GM12873 (cell line): Measurements from ENCODE around the gene RNF31.
A peak's percentile ranks its signal among the peaks of the same experiment; 100 is the strongest.

Source experiments
- TF ChIP-seq, protein P1 (sequence below): IDR thresholded peaks from 2 replicates; pipeline ENCODE4 v1.5.1; 2012; ENCODE audit warnings: low read depth, mild to moderate bottlenecking, moderate library complexity, low read length, control low read depth; ENCODE audit not compliant: insufficient read depth; ENCODE audit errors: missing control alignments

RNF31 gene

DNA sequence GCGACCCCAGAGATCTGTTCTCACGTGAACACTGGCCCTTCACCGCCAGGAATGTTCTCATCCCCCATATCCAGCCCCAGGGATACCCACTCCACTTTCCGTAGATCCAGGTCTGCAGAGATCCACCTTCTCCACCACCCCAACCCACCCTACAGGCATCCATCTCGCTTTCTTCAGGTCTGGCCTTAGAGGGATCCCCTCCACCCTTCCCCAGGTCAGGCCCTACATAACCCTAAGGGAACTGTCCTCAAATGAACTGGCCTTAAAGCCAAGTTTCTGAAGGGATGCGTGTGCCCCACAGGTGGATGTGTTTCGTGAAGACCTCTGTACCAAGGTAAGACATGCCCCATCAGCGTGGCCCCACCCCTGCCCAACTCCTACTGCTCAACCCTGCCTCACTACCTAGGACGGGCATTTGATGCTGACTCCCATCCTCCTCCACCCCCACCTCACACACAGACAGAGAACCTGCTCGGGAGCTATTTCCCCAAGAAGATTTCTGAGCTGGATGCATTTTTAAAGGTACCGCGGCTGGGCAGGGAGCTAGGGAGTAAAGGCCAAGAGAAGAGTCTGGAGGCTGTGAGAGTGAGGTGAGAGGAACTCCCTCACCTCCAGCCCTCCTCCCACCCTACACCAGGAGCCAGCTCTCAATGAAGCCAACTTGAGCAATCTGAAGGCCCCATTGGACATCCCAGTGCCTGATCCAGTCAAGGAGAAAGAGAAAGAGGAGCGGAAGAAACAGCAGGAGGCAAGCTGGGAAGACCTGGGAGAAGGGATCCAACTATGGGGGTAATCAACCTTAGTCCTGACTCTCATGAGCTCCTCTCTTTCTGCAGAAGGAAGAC is 10.4 kb upstream of the RNF31 start:
- TF ChIP-seq, protein P1, sequence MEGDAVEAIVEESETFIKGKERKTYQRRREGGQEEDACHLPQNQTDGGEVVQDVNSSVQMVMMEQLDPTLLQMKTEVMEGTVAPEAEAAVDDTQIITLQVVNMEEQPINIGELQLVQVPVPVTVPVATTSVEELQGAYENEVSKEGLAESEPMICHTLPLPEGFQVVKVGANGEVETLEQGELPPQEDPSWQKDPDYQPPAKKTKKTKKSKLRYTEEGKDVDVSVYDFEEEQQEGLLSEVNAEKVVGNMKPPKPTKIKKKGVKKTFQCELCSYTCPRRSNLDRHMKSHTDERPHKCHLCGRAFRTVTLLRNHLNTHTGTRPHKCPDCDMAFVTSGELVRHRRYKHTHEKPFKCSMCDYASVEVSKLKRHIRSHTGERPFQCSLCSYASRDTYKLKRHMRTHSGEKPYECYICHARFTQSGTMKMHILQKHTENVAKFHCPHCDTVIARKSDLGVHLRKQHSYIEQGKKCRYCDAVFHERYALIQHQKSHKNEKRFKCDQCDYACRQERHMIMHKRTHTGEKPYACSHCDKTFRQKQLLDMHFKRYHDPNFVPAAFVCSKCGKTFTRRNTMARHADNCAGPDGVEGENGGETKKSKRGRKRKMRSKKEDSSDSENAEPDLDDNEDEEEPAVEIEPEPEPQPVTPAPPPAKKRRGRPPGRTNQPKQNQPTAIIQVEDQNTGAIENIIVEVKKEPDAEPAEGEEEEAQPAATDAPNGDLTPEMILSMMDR = no peak

DNA sequence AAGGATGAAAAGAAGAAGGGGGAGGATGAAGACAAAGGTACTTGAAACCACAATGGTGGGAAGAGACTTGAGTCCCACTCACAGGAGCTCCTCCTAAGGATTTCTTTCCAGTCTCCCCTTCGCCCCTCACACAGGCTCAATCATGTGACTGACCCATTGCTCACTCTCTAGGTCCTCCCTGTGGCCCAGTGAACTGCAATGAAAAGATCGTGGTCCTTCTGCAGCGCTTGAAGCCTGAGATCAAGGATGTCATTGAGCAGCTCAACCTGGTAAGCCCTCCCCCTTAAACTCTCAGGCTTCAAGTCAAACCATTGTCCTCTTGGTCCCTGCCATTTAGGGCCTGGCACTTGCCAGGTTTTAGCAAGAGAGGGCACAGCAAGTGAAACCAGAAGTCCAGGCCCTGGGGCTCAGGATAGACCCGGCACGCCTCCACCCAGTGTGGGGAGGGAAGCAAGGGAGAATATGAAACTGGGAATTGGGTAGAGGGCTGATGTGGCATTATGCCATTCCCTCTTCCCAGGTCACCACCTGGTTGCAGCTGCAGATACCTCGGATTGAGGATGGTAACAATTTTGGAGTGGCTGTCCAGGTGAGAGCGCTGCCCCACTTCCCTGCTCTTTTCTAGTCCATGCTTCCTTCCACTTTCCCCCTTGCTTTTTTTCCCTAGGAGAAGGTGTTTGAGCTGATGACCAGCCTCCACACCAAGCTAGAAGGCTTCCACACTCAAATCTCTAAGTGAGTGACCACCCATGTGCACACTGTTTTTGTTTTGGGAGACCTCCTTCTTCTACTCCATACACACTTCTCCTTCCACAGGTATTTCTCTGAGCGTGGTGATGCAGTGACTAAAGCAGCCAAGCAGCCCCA is 9.5 kb upstream of the RNF31 start:
- TF ChIP-seq, protein P1 = no peak

DNA sequence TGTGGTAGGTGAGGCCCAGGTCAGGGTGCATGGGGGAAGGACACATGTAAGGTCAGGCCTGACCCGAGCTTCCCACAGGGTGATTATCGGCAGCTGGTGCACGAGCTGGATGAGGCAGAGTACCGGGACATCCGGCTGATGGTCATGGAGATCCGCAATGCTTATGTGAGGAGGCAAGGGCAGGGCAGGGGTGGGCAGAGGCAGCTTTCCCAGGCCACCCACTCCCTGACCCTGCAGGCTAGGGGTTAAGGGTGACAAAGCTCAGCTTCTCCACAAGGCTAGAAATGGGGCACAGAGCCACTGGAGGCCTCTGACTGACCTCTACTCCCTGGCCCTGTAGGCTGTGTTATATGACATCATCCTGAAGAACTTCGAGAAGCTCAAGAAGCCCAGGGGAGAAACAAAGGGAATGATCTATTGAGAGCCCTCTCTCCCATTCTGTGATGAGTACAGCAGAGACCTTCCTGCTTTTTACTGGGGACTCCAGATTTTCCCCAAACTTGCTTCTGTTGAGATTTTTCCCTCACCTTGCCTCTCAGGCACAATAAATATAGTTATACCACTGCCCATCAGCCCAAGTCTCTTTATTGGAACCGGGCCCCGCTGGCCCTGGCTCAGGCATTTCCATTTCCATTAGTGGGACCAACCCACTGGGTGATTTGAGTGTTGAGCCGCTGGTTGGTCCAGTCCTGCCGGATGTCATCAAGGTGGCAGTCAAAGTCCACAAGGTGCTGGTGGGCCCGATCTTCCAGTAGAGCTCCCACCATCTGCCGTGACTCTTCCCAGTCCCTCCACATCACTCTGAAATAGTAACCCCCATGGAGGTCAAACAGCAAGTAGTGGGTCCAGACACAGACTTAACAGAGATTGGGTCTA is 8.7 kb upstream of the RNF31 start:
- TF ChIP-seq, protein P1 = no peak

DNA sequence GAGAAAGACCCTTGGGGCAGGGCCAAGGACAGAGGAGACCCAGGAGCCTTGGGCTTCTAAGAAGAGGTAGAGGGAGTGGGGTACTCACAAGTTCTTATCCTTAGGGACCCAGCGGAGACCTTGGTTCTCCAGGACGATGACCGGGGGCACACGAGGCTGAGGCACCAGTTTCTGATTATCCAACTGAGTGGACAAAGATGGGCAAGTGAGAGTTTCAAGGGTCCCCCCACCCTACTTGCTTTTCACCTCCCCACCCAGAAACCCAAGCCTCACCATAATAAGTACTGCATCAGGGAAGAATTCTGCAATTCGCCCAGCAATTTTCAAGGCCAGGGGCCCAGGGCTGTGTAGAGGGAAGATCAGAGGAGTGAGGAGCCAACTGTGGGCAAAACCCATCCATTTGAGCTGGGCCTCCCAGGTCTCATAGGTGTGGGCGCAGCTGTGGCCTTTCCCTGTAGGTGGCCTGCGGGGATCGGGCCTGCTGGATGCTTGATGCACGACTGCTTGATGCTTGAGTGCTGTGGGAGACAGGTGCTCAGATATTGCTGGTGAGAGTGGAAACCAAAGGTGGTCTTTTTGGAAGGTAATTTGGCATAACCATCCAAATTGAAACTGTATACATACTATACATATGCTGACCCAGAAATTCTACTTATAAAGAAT is 7.9 kb upstream of the RNF31 start:
- TF ChIP-seq, protein P1 = peak; percentile 26

DNA sequence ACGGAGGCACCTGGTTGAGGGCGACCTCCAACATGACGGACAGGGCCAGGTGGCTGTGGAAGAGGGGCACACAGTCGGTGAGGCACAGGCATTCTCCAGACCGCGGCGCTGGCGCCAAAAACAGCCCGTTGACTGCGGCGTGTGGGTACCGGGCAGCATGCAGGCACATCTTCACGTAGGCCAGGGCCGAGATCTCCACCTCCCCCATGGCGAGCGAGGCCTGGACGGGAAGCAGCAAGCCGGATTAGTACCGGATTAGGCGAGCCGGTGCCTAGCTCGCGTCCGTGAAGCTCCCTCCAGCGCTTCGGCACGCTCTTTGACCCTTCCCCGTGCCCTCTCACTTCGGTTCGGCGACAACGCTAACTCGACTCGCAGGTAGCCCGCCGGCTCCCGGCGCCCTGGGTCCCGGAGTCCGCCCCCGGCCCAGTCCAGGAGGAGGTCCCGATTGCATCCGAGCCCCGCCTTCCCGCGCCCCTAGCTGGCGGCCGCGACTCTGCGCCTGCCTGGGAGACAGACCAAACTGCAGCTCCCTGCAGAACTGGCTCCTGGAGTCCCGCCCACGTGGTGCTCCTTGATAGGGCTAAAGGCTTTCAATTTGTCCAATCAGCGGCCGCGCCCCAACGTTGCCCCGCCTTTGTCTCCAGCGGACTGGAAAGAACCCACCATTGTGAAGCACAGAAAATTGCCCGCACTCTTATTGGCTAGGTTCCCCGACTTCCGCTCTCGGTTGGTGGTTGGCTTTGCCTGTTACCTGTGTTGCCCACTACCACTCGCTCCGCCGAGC is 6.0 kb upstream of the RNF31 start, which contains the start of gene EMC9:
Gene EMC9, minus strand, starts transcription at position 495 of the 784 bp plus-strand sequence. Its CDS starts 287 bp downstream, at position 208.
- TF ChIP-seq, protein P1 = peak; percentile 44

DNA sequence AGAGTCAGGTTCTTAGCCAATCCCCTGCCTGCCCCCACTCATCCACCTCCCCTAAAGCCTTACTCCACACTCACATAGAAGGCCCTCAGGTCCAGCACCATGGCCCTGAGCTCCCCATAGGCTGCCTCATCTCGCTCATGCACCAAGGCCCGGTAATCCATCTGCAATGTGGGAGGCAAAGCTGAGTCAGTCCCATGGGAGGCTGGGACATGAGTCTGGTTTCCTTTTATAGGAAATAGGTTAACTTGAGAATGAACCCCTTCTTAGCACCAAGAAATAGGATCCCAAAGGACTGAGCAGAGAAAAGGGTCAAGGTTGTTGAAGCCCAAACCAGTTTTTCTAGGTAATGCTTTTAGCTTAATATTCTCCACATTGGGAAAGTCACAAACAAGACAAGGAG is 3.8 kb upstream of the RNF31 start:
- TF ChIP-seq, protein P1 = no peak
